NCI-H1105 (cell line): ENCODE data around the gene STING1.

Experiments used
- DNase-seq: peaks from one replicate; lab custom pipeline; 2025; lab: John Stamatoyannopoulos, UW

STING1 gene

DNA sequence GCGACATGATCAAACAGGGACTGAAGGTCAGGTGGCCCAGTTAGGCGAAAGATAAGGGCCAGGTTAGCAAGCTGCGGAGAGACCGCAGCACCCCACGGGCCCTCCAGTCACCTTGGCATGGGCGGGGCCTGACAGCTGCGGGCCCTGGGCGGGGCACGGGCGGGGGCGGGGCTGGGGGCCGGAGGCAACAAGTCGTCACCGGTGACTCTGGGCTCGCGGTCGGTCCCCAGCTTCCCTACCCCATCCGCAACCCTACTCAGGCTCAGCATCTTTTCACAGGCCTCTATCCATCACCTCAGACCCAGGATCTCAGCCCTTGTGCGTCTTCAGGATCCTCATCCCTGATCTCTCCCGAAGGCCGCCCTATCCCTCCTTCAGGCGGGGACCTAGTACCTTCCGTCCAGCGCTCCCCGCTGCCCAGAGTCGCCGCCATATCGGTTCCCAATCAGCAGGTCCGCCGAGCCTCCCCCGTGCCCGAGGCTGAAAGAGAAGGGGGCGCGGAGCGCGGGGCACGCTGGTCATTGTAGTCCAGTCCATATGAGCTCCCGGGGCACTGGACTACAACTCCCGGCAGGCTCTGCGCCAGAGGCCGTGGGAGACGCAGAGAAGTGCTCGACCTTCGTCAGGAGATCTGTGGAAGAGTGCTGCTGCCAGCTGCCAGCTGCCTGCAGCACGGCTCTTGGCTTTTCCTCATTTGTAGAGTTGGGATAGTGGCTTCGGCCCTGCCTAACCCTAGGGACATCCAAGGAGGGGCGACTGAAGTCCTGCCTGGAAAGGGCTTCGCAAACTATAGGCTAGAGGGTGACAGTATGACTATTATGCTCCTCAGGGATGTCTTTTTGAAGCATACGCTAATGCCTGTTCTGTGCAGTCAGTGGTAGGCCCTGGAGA lies 43.3 kb downstream of the STING1 start, which contains the start of gene DNAJC18:
TSS of gene DNAJC18 (minus strand) at position 513 of the 891 bp plus-strand sequence. CDS start at position 433, 80 bp downstream.
- peak; percentile 82 for DNase-seq

- no peak for DNase-seq
These were observed 43.9 kb downstream of the STING1 start for GRCh38 chr5:139438707-139439012.

DNA sequence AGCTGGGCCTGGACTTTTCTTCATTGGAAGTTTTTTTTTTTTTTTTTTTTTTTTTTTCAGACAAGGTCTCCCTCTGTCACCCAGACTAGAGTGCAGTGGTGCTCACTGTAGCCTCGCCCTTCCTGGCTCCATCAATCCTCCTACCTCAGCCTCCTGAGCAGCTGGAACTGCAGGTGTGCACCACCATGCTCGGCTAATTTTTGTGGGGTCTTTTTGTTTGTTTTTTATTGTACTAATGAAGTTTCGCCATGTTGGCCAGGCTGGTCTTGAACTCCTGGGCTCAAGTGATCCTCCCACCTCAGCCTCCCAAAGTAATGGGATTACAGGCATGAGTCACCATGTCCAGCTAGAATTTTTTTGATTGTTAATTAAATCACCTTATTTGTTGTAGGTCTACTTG lies 46.9 kb downstream of the STING1 start:
- DNase-seq = no peak

DNA sequence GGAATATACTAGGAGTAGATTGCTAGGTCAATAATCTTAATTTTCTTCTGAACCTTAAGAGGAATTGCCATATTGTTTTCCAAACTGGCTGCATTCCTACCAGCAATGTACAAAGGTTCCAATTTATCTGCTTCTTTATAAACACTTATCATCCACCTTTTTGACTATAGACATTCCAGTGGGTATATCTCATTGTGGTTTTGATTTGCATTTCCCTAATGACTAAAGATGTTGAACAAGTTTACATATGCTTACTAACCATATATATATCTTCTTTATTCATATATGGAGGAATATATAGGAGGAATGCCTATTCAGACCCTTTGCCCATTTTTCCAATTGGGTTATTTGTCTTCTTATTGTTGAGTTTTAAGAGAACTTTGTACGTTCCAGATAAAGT lies 50.9 kb downstream of the STING1 start:
- DNase-seq = no peak

GRCh38 chr5:139430015-139430414 lies 52.5 kb downstream of the STING1 start:
- no peak for DNase-seq

DNA sequence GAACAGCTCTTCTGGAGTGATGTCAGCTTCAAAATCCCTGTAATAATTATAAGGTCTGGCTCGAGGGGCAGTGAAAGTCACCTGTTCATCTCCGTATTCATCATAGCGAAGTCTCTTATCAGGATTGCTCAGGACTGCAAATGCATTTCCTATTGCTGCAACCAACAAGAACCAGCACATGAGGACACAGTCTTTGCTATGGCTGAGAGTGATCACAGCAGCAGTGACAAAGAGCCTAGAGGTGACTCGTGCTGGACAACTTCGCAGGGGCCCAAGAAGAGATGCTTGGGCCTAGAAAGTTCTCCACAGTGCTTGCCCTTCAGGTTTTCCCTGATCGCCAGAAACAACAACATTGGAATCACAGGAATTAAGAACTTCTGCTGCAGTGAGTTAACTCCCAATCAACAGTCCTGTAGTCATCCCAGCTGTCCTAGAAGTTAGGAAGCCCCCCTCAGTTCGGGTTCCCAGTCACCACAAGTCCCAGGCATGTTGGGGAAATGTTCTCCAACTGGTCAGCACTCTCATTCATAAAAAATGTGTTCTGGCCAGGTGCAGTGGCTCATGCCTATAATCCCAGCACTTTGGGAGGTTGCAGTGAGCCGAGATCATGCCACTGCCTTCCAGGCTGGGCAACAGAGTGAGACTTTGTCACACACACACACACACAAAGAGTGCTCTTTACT lies 56.2 kb downstream of the STING1 start:
- no peak for DNase-seq
